ENCODE results near the gene CACFD1. TPM values are rescaled to one million over a fixed set of nuclear protein-coding genes. Genes with fewer than 3 reads are reported as not detected.

The CACFD1 gene
- polyA plus RNA-seq, 3 donors = 5.0 to 6.7 (median 5.1) TPM

DNA sequence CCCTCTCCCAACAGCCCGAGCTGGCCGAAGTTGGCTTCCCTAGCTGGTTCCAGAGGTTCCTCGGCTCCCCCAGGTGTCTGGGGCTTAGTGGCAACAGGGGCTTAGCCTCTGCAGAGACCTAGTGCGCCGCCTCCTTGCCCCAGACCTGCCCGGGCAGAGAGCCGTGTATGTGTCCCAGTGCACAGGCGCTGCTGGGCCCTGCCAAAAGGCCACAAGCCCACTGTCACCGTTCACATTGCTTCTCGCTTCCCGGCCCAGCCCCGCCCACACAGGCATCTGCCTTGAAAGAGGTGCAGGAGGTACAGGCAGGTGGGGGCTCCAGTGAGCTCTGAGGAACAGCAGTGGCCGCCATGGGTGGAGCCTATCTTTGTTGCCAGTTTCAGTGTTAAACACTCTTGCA is 2.5 kb upstream of the CACFD1 start:
- intact Hi-C loops (cut with micrococcal nuclease) = loop anchor here in 1 of 2 donors (5.0 to 10.0 kb wide), 2 partner anchors 35 to 568 kb away; partner anchors contain the start of genes ADAMTS13 and BRD3OS

DNA sequence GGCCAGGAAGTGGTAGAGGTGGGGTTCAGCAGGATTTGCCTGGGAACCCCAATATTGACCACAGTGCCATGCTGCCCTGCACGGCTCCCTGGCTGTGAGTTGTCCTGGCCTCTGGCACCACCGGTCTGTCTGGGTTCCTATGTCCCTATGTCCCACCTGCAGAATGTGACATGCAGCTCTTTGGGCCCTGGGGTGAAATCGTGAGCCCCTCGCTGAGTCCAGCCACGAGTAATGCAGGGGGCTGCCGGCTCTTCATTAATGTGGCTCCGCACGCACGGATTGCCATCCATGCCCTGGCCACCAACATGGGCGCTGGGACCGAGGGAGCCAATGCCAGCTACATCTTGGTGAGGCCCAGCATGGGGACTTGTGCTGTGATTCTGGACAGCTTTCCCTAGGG is 2.0 kb upstream of the CACFD1 start:
- Histone ChIP-seq H3K9ac (ENCODE audit: insufficient read depth, low read length, poor library complexity, severe bottlenecking) (no peak overlapping the region), H3K9me3 (replicated peaks in 1 of 2; ENCODE audit: control insufficient read depth in 1 of 2, insufficient read depth in 1 of 2, low read length in 2 of 2) (no peaks in the 10 kb centered on the region), H3K36me3 (replicated peaks in 1 of 2; ENCODE audit: control insufficient read depth in 1 of 2, insufficient read depth in 2 of 2, low read length in 2 of 2) (no peaks in the 10 kb centered on the region), H3K4me2 (replicated peaks; ENCODE audit: extremely low read depth, low read length, poor library complexity, severe bottlenecking) (no peak overlapping the region), H3K4me1 (ENCODE audit: control insufficient read depth in 1 of 2, insufficient read depth in 2 of 2, low read length in 2 of 2) (peaks cover 17 to 22% of the 10 kb centered on the region in 2 donors), H3K79me2 (ENCODE audit: insufficient read depth, low read length) (no peaks in the 10 kb centered on the region), H2AFZ (ENCODE audit: insufficient read depth, low read depth, low read length, poor library complexity, severe bottlenecking) (no peak overlapping the region), H3K27ac (ENCODE audit: low read depth in 1 of 2, low read length in 2 of 2) (no peak overlapping the region), H3K4me3 (replicated peaks in 1 of 3; ENCODE audit: low read depth in 2 of 3, low read length in 3 of 3) (no peak overlapping the region), H4K20me1 (ENCODE audit: insufficient read depth, low read length) (peaks cover 18% of the 10 kb centered on the region), H3K27me3 (ENCODE audit: control insufficient read depth in 2 of 2, insufficient read depth in 2 of 2, low read length in 2 of 2) (peaks cover 0 to 9% of the 10 kb centered on the region in 2 donors)
- 97% methylated on average over 11 of the region's 11 CpGs for WGBS (ENCODE audit: insufficient coverage)
- intact Hi-C loops (cut with micrococcal nuclease) = loop anchor here in 1 of 2 donors (5.0 to 10.0 kb wide), 2 partner anchors 35 to 567 kb away; partner anchors contain the start of genes ADAMTS13 and BRD3OS
- TF ChIP-seq, protein P1, sequence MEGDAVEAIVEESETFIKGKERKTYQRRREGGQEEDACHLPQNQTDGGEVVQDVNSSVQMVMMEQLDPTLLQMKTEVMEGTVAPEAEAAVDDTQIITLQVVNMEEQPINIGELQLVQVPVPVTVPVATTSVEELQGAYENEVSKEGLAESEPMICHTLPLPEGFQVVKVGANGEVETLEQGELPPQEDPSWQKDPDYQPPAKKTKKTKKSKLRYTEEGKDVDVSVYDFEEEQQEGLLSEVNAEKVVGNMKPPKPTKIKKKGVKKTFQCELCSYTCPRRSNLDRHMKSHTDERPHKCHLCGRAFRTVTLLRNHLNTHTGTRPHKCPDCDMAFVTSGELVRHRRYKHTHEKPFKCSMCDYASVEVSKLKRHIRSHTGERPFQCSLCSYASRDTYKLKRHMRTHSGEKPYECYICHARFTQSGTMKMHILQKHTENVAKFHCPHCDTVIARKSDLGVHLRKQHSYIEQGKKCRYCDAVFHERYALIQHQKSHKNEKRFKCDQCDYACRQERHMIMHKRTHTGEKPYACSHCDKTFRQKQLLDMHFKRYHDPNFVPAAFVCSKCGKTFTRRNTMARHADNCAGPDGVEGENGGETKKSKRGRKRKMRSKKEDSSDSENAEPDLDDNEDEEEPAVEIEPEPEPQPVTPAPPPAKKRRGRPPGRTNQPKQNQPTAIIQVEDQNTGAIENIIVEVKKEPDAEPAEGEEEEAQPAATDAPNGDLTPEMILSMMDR (IDR thresholded peaks at IDR 0.05) = no peak
- peaks cover 19% of the 10 kb centered on the region for H3K4me1 Mint-ChIP-seq
- H3K27ac Mint-ChIP-seq = no peak overlapping the region
- peaks cover 0 to 1% (median 0%) of the 10 kb centered on the region in 7 donors for H3K9me3 Mint-ChIP-seq
- H3K4me3 Mint-ChIP-seq = no peak overlapping the region
- H3K27me3 Mint-ChIP-seq (ENCODE audit: low read depth in 3 of 3) = peaks cover 12 to 38% (median 15%) of the 10 kb centered on the region in 3 donors
- DNase-seq = no peak
- no peaks in the 10 kb centered on the region for H3K36me3 Mint-ChIP-seq

More for the DNA sequence above, 2.5 kb upstream of the CACFD1 start:
- H3K9me3 ChIP-seq (replicated peaks in 1 of 2; ENCODE audit: control insufficient read depth in 1 of 2, insufficient read depth in 1 of 2, low read length in 2 of 2) = no peaks in the 10 kb centered on the region
- no peak overlapping the region for H3K4me2 ChIP-seq (replicated peaks; ENCODE audit: extremely low read depth, low read length, poor library complexity, severe bottlenecking)
- peaks cover 0 to 9% of the 10 kb centered on the region in 2 donors for H3K27me3 ChIP-seq (ENCODE audit: control insufficient read depth in 2 of 2, insufficient read depth in 2 of 2, low read length in 2 of 2)
- peaks cover 0 to 1% (median 0%) of the 10 kb centered on the region in 7 donors for H3K9me3 Mint-ChIP-seq
- peaks cover 19% of the 10 kb centered on the region for H3K4me1 Mint-ChIP-seq
- H2AFZ ChIP-seq (ENCODE audit: insufficient read depth, low read depth, low read length, poor library complexity, severe bottlenecking) = no peak overlapping the region
- H3K4me1 ChIP-seq (ENCODE audit: control insufficient read depth in 1 of 2, insufficient read depth in 2 of 2, low read length in 2 of 2) = peaks cover 17 to 22% of the 10 kb centered on the region in 2 donors
- H3K27me3 Mint-ChIP-seq (ENCODE audit: low read depth in 3 of 3) = peaks cover 12 to 34% (median 15%) of the 10 kb centered on the region in 3 donors
- TF ChIP-seq, protein P1 (IDR thresholded peaks at IDR 0.05) = no peak
- DNase-seq = no peak
- no peaks in the 10 kb centered on the region for H3K36me3 Mint-ChIP-seq
- peaks cover 12% of the 10 kb centered on the region for H4K20me1 ChIP-seq (ENCODE audit: insufficient read depth, low read length)
- H3K4me3 ChIP-seq (replicated peaks in 1 of 3; ENCODE audit: low read depth in 2 of 3, low read length in 3 of 3) = no peak overlapping the region
- no peaks in the 10 kb centered on the region for H3K36me3 ChIP-seq (replicated peaks in 1 of 2; ENCODE audit: control insufficient read depth in 1 of 2, insufficient read depth in 2 of 2, low read length in 2 of 2)
- WGBS (ENCODE audit: insufficient coverage) = 94% methylated on average over 13 of the region's 13 CpGs
- H3K9ac ChIP-seq (ENCODE audit: insufficient read depth, low read length, poor library complexity, severe bottlenecking) = no peak overlapping the region
- H3K27ac Mint-ChIP-seq = no peak overlapping the region
- H3K4me3 Mint-ChIP-seq = no peak overlapping the region
- H3K27ac ChIP-seq (ENCODE audit: low read depth in 1 of 2, low read length in 2 of 2) = no peak overlapping the region
- no peaks in the 10 kb centered on the region for H3K79me2 ChIP-seq (ENCODE audit: insufficient read depth, low read length)
